GM12865 (cell line): ENCODE results near the gene MICB.
"Not testable (repeated sequence)": the region's sequence is repeated elsewhere in the genome, so short reads cannot be mapped to it uniquely, and the experiment has no call there.

Experiments
- DNase-seq: peaks from one replicate; pipeline ENCODE4 v3.0.0; 2010; ENCODE audit warnings: low read depth
- H3K4me3 ChIP-seq: 2 replicates; pipeline ENCODE4 v1.5.1; 2011; ENCODE audit warnings: mild to moderate bottlenecking, low read depth, low read length, control low read depth
- CTCF ChIP-seq: IDR thresholded peaks from 2 replicates; pipeline ENCODE4 v1.5.1; 2011; ENCODE audit warnings: low read length, control low read depth, low read depth, inconsistent platforms; ENCODE audit not compliant: insufficient read depth; ENCODE audit errors: missing control alignments

Gene MICB

GRCh38 chr6:31547727-31548543, 50.0 kb downstream of the MICB start:
- H3K4me3 ChIP-seq = peak overlapping the region; percentile 54
- DNase-seq = no peak
- TF ChIP-seq CTCF = no peak

- DNase-seq = no peak
- H3K4me3 ChIP-seq = no peak overlapping the region
- TF ChIP-seq CTCF = no peak
Measured at GRCh38 chr6:31548544-31548873, 50.6 kb downstream of the MICB start.

GRCh38 chr6:31551371-31551770, 53.4 kb downstream of the MICB start:
- H3K4me3 ChIP-seq = not testable (repeated sequence)
- peak; percentile 78 for TF ChIP-seq CTCF
- peak; percentile 88 for DNase-seq

GRCh38 chr6:31556307-31556706, 58.4 kb downstream of the MICB start:
- TF ChIP-seq CTCF = no peak
- DNase-seq = peak; percentile 55
- H3K4me3 ChIP-seq = peak overlapping the region; percentile 9

- H3K4me3 ChIP-seq = peak overlapping the region; percentile 58
- no peak for TF ChIP-seq CTCF
- peak; percentile 43 for DNase-seq
Measured at GRCh38 chr6:31557443-31558317, 59.7 kb downstream of the MICB start.

- no peak for DNase-seq
- H3K4me3 ChIP-seq = peak overlapping the region; percentile 58
- TF ChIP-seq CTCF = no peak
Measured at GRCh38 chr6:31558318-31558625, 60.3 kb downstream of the MICB start.
